HG03442 (cell line): ENCODE data around the gene RTN4R.

Source experiments
- ATAC-seq: cut with Tn5 transposase; IDR thresholded peaks from one replicate; pipeline ENCODE4 v1.9.1; 2021; ENCODE audit warnings: mild to moderate bottlenecking, moderate library complexity; ENCODE audit not compliant: unreplicated experiment

RTN4R gene

DNA sequence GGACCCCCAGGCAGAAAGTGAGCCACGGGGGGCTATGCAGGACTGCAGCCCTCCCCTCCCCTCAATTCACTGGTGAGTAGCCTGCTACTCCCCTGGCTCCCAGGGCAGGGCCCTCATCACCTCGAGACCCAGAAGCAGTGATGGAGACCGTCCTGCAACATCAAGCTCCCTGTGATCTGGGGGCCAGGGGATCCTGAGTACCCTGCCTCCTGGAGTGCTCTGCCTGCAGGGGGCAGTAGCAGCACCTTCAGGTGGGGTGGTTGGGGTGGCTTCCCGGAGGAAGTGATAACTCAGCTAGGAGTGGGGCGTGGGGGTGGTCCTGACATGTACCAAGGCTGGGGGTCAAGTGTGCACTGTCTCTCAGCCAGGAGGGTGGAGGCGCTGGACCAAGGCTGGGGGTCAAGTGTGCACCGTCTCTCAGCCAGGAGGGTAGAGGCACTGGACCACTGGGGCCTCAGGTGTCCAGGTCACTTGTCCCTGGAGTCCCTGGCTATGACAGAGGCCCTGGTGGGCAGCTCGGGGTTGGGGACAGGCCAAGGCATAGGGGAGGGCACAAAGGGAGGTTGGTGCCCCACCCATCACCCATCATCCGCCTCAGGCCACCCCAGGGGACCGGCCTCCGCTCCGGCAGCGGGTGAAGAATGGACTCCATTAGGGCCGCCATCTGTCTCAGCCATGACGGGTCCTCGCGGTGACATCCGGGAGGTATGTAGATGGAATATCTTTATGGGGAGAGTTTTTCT, 9.4 kb downstream of the RTN4R start:
- ATAC-seq: no peak

GRCh38 chr22:20258021-20258299, 10.2 kb downstream of the RTN4R start:
- ATAC-seq: no peak

- ATAC-seq: no peak
These were observed 10.7 kb downstream of the RTN4R start for GRCh38 chr22:20257212-20258020.

DNA sequence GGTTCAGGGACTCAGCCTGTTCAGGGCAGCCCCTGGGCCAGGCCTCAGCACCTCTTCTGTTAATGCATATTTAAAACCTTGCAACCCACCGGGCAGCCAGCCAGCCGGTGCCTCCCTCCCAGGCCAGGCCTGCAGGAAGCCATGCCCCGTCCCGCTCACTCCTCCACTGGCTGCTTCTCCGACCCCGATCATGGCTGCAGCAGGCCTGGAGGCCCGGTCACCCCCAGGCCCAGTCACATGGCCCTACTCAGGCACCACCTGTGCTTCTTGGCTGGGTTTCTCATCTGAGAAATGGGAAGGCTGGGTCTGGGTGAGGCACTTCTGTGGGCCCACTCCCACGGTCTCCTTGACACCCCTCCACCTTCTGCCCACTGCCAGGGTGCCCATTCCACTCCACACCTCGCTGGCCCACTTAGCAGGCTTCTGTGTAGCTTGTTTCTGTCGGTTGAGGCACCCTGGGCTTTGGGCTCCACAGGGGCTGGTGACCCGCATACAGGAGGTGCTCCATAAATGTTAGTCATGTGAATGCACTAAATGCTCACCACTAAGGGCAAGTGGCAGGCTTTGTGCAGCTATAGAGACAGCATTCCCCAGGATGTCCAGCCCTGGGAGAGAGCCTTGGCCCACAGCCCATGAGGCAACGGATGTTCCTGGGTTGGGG, 11.4 kb downstream of the RTN4R start:
- ATAC-seq: no peak

DNA sequence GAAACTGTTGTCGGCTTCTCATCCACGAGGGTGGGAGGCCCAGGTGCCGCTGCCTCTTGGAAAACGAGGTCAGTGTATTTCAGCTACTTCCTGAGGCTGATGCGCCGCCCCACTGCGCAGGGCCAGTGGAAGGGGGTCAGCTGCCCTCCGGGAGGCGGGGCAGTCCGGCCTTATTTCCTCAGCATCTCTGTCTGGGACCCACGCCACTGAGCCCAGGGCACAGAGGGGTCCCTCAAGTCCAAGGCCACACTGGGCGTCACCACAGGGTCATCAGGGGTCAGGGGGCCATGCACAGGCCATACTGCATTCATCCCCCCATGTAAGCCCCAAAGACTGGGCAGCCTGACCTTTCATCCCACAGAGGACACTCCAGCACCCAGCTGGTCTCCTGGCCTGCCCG, 12.1 kb downstream of the RTN4R start:
- no peak for ATAC-seq

- ATAC-seq: no peak
These were observed 12.9 kb downstream of the RTN4R start for GRCh38 chr22:20254975-20255946.

DNA sequence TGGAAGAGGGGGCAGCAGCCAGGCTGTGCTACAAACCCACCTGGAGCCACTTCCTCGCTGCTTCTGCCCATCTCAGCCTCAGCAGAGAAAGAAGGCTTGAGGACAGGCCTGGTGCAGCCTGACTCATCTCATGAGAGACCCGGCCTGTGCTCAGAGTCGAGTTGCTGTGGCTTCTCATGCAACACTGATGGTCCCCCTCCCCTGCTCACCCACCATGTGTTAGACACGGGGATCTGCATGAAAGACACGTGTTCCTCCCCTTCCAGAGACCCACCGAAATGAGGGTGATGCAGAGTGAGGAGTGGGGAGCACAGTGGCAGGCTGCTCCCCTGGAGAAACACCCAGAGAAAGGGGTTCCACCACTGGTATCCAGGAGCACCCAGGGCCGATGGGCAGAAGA, 15.0 kb downstream of the RTN4R start:
- ATAC-seq: no peak

DNA sequence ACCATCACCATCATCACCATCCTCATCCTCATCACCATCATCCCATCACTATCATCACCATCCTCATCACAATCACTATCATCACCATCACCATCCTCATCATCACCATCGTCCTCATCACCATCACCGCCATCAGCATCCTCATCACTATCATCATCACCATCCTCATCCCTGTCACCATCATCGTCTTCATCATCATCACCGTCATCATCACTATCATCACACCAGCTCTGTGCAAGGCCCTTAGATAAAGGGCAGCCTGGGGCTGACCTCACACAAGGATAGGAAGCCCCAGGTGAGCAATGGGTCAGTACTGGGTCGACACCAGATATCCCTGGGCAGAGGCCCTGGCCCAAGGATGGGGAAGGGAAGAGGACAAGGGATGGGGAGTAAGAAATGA, 16.1 kb downstream of the RTN4R start:
- ATAC-seq: no peak

DNA sequence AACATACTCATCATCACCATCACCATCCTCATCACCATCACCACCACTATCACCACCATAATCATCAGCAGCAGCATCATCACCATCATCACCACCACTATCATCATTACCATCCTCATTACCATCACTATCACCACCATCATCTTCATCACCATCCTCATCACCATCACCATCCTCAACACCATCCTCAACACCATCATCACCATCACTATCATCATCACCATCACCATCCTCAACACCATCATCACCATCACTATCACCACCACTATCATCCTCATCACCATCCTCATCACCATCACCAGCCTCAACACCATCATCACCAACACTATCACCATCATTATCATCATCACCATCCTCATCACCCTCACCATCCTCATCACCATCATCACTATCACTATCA, 16.6 kb downstream of the RTN4R start:
- no peak for ATAC-seq

GRCh38 chr22:20249797-20250354, 18.2 kb downstream of the RTN4R start:
- no peak for ATAC-seq

DNA sequence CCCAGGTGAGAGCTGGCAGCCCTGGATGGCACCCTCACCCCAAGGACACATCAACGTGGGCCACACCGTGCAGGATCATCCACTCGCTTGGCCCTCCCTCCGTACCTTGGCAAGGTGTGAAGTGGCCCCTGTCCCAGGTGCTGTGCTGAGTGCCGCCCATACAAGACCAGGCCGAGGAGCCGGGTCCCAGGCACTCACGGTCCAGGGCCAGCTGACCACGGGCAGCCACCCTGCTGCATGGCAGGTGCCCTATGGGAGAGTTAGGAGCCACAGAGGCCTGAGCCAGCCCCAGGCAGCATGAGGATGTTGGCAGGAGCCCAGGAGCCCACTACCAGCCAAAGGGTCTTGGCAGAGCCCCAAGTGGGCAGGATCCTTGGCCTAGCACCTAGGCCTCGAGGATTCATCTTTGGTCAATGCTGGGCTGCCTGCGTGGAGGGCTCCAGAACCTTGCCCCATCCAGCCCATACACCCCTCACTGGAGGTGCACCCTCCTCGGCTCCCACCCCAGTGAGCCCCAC, 19.6 kb downstream of the RTN4R start:
- no peak for ATAC-seq

GRCh38 chr22:20247608-20248171, 20.4 kb downstream of the RTN4R start:
- ATAC-seq: no peak

- peak; percentile 52 for ATAC-seq
These were observed 21.1 kb downstream of the RTN4R start for GRCh38 chr22:20247010-20247505.

DNA sequence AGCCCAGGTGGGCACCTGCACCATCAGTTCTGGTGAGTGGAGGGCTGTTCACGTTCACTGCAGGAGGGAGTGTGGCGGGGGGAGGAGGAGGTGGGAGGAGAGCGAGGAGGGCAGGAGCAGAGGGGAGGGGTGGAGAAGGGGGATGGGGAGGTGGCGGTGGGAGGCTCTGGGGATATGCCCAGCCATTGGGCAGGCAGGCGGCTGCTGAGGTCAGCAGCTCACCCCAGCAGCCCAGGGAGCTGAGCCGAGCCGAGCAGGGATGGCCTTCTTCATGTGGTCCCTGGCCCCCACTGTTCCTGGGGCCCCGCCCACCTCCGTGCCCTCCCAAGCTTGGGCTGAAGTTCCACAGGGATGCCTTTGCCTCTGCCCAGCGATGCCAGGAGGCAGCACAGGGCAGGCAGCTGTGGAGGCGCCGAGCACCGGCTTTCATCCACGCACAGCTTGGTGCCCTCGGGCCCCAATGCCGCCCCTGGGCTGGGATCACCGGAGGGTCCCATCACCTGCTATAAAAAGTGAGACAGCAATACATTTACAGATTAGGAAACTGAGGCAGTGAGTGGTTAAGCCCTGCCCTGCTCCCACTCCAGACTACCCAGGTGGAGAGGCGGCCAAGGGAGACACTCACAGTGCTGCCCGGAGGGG, 21.6 kb downstream of the RTN4R start:
- ATAC-seq: no peak

- ATAC-seq: no peak
These were observed 22.3 kb downstream of the RTN4R start for GRCh38 chr22:20245577-20246367.

DNA sequence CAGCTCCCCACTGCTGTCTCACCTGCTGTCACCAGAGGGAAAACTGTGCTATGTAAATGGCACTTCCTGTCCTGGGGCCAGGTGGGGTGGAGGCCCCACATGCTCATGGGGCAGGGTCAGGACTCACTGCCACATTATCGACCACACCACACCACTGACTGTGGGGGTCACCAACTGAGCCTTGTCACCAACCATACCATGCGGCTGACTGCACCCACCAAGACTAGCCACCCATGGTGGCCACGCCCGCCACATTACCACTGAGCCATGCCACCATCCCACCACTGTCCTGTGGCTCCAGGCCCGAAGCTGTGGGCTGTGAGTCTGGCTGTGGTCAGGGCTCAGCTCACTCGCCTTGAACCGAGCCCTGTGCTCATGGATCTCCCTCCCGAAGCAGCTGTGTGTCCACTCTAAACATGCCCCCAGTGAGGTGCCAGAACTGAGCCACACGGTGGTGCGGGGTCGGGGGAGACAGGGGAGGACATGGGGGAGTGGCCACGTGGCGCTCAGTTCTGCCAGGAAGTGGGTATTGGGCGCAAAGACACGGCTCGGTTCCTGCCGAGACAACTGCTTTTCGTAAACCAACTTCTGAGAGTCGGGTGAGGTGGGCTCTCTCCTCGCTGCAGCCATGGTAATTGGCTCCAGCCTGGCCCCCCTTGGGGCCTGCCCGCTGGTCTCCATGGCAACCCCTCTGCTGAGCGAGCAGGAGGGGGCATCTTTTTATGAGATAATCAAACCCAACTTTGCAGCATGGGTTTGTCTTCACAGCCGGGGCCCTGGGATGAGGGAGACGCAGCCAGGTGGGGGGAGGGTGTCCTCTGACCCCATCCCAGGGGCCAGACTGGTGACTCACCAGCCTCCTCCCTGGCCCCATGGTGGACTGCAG, 23.2 kb downstream of the RTN4R start:
- ATAC-seq: no peak

DNA sequence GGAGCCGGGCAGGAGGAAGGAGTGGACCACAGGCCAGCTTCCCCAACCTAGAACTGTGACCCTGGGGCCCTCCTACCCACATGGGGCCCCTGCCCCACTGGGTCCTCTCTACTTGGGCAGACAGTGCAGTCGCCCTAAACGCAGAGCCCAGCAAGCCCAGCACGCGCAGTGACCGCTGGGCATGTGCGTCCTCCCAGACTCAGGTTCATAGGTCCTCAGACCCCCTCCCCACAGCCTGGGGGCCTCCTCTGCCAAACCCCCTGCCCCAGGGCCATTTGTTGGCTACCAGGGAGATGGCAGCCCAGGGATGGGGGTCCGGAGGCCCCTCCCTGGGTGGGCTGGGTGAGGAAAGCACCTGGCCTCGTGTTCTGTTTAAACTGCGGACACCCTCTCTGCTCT, 23.9 kb downstream of the RTN4R start:
- no peak for ATAC-seq
